ENCODE data around the gene GALNT1. TPM values are rescaled to one million over a fixed set of nuclear protein-coding genes. Genes with fewer than 3 reads are reported as not detected.

Gene GALNT1
- total and polyA plus RNA-seq, 9 of the 15 experiments (the other 6 are each of a cell fraction or from before 2014, with no cell fraction given), result 14.4 to 54.1 (median 36.6) TPM

DNA sequence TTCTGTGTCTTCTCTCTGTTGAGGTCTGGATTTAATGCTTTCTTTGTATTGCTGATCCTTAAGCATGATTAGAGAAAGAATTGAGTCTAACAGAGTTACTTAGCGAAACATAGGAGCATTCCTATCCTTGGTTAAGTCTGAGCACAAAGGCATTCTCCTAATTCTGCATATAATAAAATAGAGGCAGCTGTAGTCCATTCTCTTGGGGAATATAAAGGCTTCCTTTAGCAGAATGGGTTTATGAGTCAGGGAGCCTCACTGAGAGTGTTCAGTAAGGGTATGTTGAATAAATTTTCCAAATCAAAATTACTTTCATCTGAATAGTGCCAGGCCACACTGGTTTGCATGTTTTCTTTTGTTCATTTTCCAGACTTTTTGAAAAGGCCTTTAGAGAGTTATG is 101.5 kb downstream of the GALNT1 start:
- Histone ChIP-seq H3K27ac (ENCODE audit: extremely low read depth, low read depth, low read length) (no peak overlapping the region; the same call in 2 of the 3 replicates), H3K4me3 (no peak overlapping the region), H3K9me3 (replicated peaks; ENCODE audit: control insufficient read depth, insufficient read depth, low read depth, low read length) (no peaks in the 10 kb centered on the region), H2AFZ (ENCODE audit: low read depth, low read length) (no peak overlapping the region), H3K27me3 (ENCODE audit: control insufficient read depth in 2 of 2, insufficient read depth in 2 of 2, low read length in 2 of 2) (no peaks in the 10 kb centered on the region), H3K9ac (ENCODE audit: insufficient read depth in 1 of 2, low read depth in 2 of 2, low read length in 2 of 2) (no peak overlapping the region), H4K20me1 (replicated peaks; ENCODE audit: control insufficient read depth, insufficient read depth, low read length) (no peaks in the 10 kb centered on the region), H3K4me1 (replicated peaks in 1 of 2; ENCODE audit: control insufficient read depth in 2 of 2, insufficient read depth in 2 of 2, low read length in 2 of 2) (peaks cover 0 to 31% of the 10 kb centered on the region in 2 experiments; a peak in 3 of 5 replicates), H3K4me2 (ENCODE audit: insufficient read depth, low read length) (peak overlapping the region; percentile 32; the same call in 1 of the 2 replicates), H3K36me3 (ENCODE audit: control insufficient read depth, insufficient read depth, low read length) (peaks cover 4% of the 10 kb centered on the region; the same call in 2 of the 3 replicates), H3K79me2 (ENCODE audit: control insufficient read depth, insufficient read depth, low read length) (no peaks in the 10 kb centered on the region), H3K9me1 (ENCODE audit: control insufficient read depth, insufficient read depth, low read length) (no peaks in the 10 kb centered on the region)
- POLR2A ChIA-PET, result interaction anchor here (1.8 kb wide), 1 partner anchor 13 kb away, joined by 8 read pairs; no protein-coding TSS in a partner anchor
- 45% methylated on average over 1 of the region's 1 CpG for WGBS (ENCODE audit: insufficient coverage, low coverage, missing lambda C conversion rate)
- DNase-seq (ENCODE audit: extremely low read depth in 1 of 4, low spot score in 3 of 4) (peak in 1 of 4 experiments; percentile 12), FAIRE-seq (no peak), ATAC-seq (peak; percentile 28)
- TF ChIP-seq, protein P1, sequence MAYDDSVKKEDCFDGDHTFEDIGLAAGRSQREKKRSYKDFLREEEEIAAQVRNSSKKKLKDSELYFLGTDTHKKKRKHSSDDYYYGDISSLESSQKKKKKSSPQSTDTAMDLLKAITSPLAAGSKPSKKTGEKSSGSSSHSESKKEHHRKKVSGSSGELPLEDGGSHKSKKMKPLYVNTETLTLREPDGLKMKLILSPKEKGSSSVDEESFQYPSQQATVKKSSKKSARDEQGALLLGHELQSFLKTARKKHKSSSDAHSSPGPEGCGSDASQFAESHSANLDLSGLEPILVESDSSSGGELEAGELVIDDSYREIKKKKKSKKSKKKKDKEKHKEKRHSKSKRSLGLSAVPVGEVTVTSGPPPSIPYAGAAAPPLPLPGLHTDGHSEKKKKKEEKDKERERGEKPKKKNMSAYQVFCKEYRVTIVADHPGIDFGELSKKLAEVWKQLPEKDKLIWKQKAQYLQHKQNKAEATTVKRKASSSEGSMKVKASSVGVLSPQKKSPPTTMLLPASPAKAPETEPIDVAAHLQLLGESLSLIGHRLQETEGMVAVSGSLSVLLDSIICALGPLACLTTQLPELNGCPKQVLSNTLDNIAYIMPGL (CRISPR knock-in tag; IDR thresholded peaks at IDR 0.05), result no peak
- TF ChIP-seq MBD2 (IDR thresholded peaks at IDR 0.05; ENCODE audit: borderline replicate concordance, low read depth), result 0 out of 2 replicates have a peak, but pooled peaks have one; percentile 6
- intact Hi-C loops (cut with micrococcal nuclease), result no loop called here
- CTCF ChIA-PET (ENCODE audit: low intra/inter-chr PET ratio), result no interaction called here
- BruUV-seq (replicated peaks), result no TSS peak
- in situ Hi-C loops (cut with MboI), result no loop called here

DNA sequence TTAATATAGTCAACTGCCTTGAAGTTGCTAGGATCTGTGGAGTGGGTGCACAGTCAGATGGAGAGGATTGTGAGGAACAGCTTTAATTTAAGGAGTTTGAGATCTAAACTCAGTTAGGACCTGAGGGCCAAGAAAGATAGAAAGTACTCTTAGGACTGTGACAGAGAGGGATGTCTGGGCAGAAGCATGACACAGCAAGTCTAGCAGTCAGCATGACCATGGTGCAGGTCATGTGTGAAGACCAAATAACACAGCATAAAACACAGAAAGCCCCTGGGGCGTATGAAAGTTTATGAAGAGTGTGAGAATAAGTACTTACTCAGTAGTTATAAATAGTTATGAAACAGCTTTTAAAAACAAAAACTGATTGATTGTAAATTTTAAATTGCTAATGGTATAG is 107.2 kb downstream of the GALNT1 start:
- ChIA-PET POLR2A (interaction anchor here (1.5 to 2.3 kb wide), 2 partner anchors 9 to 11 kb away, joined by 3 to 9 read pairs; no protein-coding TSS in a partner anchor), CTCF (ENCODE audit: low intra/inter-chr PET ratio) (no interaction called here)
- Histone ChIP-seq H3K9ac (ENCODE audit: insufficient read depth in 1 of 2, low read depth in 2 of 2, low read length in 2 of 2) (no peak overlapping the region; a peak in 1 of 4 replicates), H3K9me3 (replicated peaks; ENCODE audit: control insufficient read depth, insufficient read depth, low read depth, low read length) (no peaks in the 10 kb centered on the region), H3K27me3 (ENCODE audit: control insufficient read depth in 2 of 2, insufficient read depth in 2 of 2, low read length in 2 of 2) (no peaks in the 10 kb centered on the region), H3K4me1 (replicated peaks in 1 of 2; ENCODE audit: control insufficient read depth in 2 of 2, insufficient read depth in 2 of 2, low read length in 2 of 2) (peaks cover 0 to 14% of the 10 kb centered on the region in 2 experiments; a peak in 2 of 5 replicates), H3K9me1 (ENCODE audit: control insufficient read depth, insufficient read depth, low read length) (no peaks in the 10 kb centered on the region), H3K4me2 (ENCODE audit: insufficient read depth, low read length) (no peak overlapping the region), H2AFZ (ENCODE audit: low read depth, low read length) (peak overlapping the region; percentile 30; the same call in 1 of the 2 replicates), H3K4me3 (no peak overlapping the region), H3K27ac (ENCODE audit: extremely low read depth, low read depth, low read length) (peak overlapping the region; percentile 24; the same call in 2 of the 3 replicates), H3K36me3 (ENCODE audit: control insufficient read depth, insufficient read depth, low read length) (peaks cover 3% of the 10 kb centered on the region; the same call in 1 of the 3 replicates), H4K20me1 (replicated peaks; ENCODE audit: control insufficient read depth, insufficient read depth, low read length) (no peaks in the 10 kb centered on the region), H3K79me2 (ENCODE audit: control insufficient read depth, insufficient read depth, low read length) (no peaks in the 10 kb centered on the region)
- 65% methylated on average over 1 of the region's 1 CpG for WGBS (ENCODE audit: insufficient coverage, low coverage, missing lambda C conversion rate)
- FAIRE-seq (peak; percentile 85), DNase-seq (ENCODE audit: extremely low read depth in 1 of 4, low spot score in 3 of 4) (peak; percentile 30 to 78 (median 54)), ATAC-seq (peak; percentile 95)
- no TSS peak for BruUV-seq (replicated peaks)
- intact Hi-C loops (cut with micrococcal nuclease), result no loop called here
- in situ Hi-C loops (cut with MboI), result no loop called here
- TF ChIP-seq ZNF830 (CRISPR knock-in tag; IDR thresholded peaks at IDR 0.05), result no peak
- peak; percentile 83 for TF ChIP-seq L3MBTL2 (IDR thresholded peaks at IDR 0.05)
- TF ChIP-seq, protein P2, sequence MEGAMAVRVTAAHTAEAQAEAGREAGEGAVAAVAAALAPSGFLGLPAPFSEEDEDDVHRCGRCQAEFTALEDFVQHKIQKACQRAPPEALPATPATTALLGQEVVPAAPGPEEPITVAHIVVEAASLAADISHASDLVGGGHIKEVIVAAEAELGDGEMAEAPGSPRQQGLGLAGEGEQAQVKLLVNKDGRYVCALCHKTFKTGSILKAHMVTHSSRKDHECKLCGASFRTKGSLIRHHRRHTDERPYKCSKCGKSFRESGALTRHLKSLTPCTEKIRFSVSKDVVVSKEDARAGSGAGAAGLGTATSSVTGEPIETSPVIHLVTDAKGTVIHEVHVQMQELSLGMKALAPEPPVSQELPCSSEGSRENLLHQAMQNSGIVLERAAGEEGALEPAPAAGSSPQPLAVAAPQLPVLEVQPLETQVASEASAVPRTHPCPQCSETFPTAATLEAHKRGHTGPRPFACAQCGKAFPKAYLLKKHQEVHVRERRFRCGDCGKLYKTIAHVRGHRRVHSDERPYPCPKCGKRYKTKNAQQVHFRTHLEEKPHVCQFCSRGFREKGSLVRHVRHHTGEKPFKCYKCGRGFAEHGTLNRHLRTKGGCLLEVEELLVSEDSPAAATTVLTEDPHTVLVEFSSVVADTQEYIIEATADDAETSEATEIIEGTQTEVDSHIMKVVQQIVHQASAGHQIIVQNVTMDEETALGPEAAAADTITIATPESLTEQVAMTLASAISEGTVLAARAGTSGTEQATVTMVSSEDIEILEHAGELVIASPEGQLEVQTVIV (CRISPR knock-in tag; IDR thresholded peaks at IDR 0.05; ENCODE audit: borderline replicate concordance), result no peak
- TF ChIP-seq ZNF311 (CRISPR knock-in tag; IDR thresholded peaks at IDR 0.05), result no peak
- no peak for TF ChIP-seq DDX20 (tag; IDR thresholded peaks at IDR 0.05; ENCODE audit: low read depth)
- 0 out of 2 replicates have a peak, but pooled peaks have one; percentile 19 for TF ChIP-seq MYC (IDR thresholded peaks at IDR 0.05; ENCODE audit: low read depth, low read length)
- no peak for TF ChIP-seq MYC (CRISPR knock-in tag; IDR thresholded peaks at IDR 0.05; ENCODE audit: borderline replicate concordance, low read depth)
- TF ChIP-seq, protein P3, sequence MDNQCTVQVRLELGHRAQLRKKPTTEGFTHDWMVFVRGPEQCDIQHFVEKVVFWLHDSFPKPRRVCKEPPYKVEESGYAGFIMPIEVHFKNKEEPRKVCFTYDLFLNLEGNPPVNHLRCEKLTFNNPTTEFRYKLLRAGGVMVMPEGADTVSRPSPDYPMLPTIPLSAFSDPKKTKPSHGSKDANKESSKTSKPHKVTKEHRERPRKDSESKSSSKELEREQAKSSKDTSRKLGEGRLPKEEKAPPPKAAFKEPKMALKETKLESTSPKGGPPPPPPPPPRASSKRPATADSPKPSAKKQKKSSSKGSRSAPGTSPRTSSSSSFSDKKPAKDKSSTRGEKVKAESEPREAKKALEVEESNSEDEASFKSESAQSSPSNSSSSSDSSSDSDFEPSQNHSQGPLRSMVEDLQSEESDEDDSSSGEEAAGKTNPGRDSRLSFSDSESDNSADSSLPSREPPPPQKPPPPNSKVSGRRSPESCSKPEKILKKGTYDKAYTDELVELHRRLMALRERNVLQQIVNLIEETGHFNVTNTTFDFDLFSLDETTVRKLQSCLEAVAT (IDR thresholded peaks at IDR 0.05), result no peak

Data from K562 (cell line).